SK-N-SH treated with all-trans-retinoic acid at 6 μM for 48 hours (cell line): ENCODE data around the gene UBE2L6.

Source experiments
- ATAC-seq: fragments of 200-7000 bp; cut with Tn5 transposase; 3 replicates; pipeline ENCODE4 v1.9.1; 2020; ENCODE audit warnings: mild to moderate bottlenecking, moderate library complexity
- CREB5 ChIP-seq: fragments of 250-450 bp; sonication (Bioruptor Pico); IDR thresholded peaks from 2 replicates; pipeline ENCODE4 v1.5.1; 2020; ENCODE audit warnings: low read depth, mild to moderate bottlenecking, moderate library complexity
- CSDC2 ChIP-seq: fragments of 250-450 bp; sonication (Bioruptor Pico); IDR thresholded peaks from 2 replicates; pipeline ENCODE4 v1.5.0; 2020; ENCODE audit warnings: mild to moderate bottlenecking, moderate library complexity
- CSRNP3 ChIP-seq: fragments of 250-450 bp; sonication (Bioruptor Pico); IDR thresholded peaks from 2 replicates; pipeline ENCODE4 v1.5.1; 2021; ENCODE audit warnings: mild to moderate bottlenecking, moderate library complexity
- ESRRG ChIP-seq: fragments of 250-450 bp; sonication (Bioruptor Pico); IDR thresholded peaks from 2 replicates; pipeline ENCODE4 v1.6.1; 2021; ENCODE audit warnings: mild to moderate bottlenecking
- GLIS3 ChIP-seq: fragments of 250-450 bp; sonication (Bioruptor Pico); IDR thresholded peaks from 2 replicates; pipeline ENCODE4 v1.5.0; 2020; ENCODE audit warnings: mild to moderate bottlenecking, moderate library complexity
- PATZ1 ChIP-seq: fragments of 250-450 bp; sonication (Bioruptor Pico); IDR thresholded peaks from 2 replicates; pipeline ENCODE4 v1.8.0; 2020; ENCODE audit warnings: mild to moderate bottlenecking, moderate library complexity, borderline replicate concordance
- POU6F1 ChIP-seq: fragments of 250-450 bp; sonication (Bioruptor Pico); IDR thresholded peaks from 2 replicates; pipeline ENCODE4 v1.8.0; 2021; ENCODE audit warnings: low read depth, mild to moderate bottlenecking, moderate library complexity, borderline replicate concordance
- PPARA ChIP-seq: fragments of 250-450 bp; sonication (Bioruptor Pico); IDR thresholded peaks from 2 replicates; pipeline ENCODE4 v1.5.0; 2020; ENCODE audit warnings: mild to moderate bottlenecking, borderline replicate concordance
- RARB ChIP-seq: fragments of 250-450 bp; sonication (Bioruptor Pico); IDR thresholded peaks from 2 replicates; pipeline ENCODE4 v1.8.0; 2021; ENCODE audit warnings: mild to moderate bottlenecking, moderate library complexity
- SNAI2 ChIP-seq: fragments of 250-450 bp; sonication (Bioruptor Pico); IDR thresholded peaks from 2 replicates; pipeline ENCODE4 v1.5.0; 2020; ENCODE audit warnings: mild to moderate bottlenecking, moderate library complexity
- TCF4 ChIP-seq: fragments of 250-450 bp; sonication (Bioruptor Pico); IDR thresholded peaks from 2 replicates; pipeline ENCODE4 v1.8.0; 2021; ENCODE audit warnings: mild to moderate bottlenecking, moderate library complexity, borderline replicate concordance
- TOX ChIP-seq: fragments of 250-450 bp; sonication (Bioruptor Pico); IDR thresholded peaks from 2 replicates; pipeline ENCODE4 v1.8.0; 2021; ENCODE audit warnings: mild to moderate bottlenecking, moderate library complexity, borderline replicate concordance
- TSHZ2 ChIP-seq: fragments of 250-450 bp; sonication (Bioruptor Pico); IDR thresholded peaks from 2 replicates; pipeline ENCODE4 v1.5.0; 2020; ENCODE audit warnings: mild to moderate bottlenecking, moderate library complexity
- ZC3H10 ChIP-seq: fragments of 250-450 bp; sonication (Bioruptor Pico); IDR thresholded peaks from 2 replicates; pipeline ENCODE4 v1.5.1; 2021; ENCODE audit warnings: mild to moderate bottlenecking, moderate library complexity
- ZFP3 ChIP-seq: fragments of 250-450 bp; sonication (Bioruptor Pico); IDR thresholded peaks from 2 replicates; pipeline ENCODE4 v1.5.0; 2020; ENCODE audit warnings: mild to moderate bottlenecking, moderate library complexity
- ZNF565 ChIP-seq: fragments of 450-650 bp; formaldehyde crosslinking; conservative IDR thresholded peaks from 2 replicates; pipeline ENCODE4 v1.5.0; 2020; ENCODE audit warnings: low read depth, mild to moderate bottlenecking, moderate library complexity
- ZNF70 ChIP-seq: fragments of 450-650 bp; formaldehyde crosslinking; IDR thresholded peaks from 2 replicates; pipeline ENCODE4 v1.5.0; 2020; ENCODE audit warnings: mild to moderate bottlenecking, moderate library complexity
- ZNF8 ChIP-seq: fragments of 450-650 bp; formaldehyde crosslinking; IDR thresholded peaks from 2 replicates; pipeline ENCODE4 v1.5.0; 2020; ENCODE audit warnings: mild to moderate bottlenecking, moderate library complexity

Gene UBE2L6

GRCh38 chr11:57549983-57550382, 17.5 kb downstream of the UBE2L6 start:
- ATAC-seq, result no peak
- TF ChIP-seq CSDC2 (CRISPR knock-in tag) (no peak), ZNF8 (CRISPR knock-in tag) (no peak), TOX (no peak), PATZ1 (no peak), GLIS3 (no peak), CSRNP3 (CRISPR knock-in tag) (no peak)

- TF ChIP-seq SNAI2 (CRISPR knock-in tag) (no peak), TOX (no peak), ESRRG (CRISPR knock-in tag) (no peak), PPARA (CRISPR knock-in tag) (no peak), ZNF70 (no peak), ZNF565 (no peak), TCF4 (CRISPR knock-in tag) (no peak), ZC3H10 (CRISPR knock-in tag) (no peak), CSDC2 (CRISPR knock-in tag) (no peak), CSRNP3 (CRISPR knock-in tag) (no peak), POU6F1 (CRISPR knock-in tag) (no peak), ZFP3 (CRISPR knock-in tag) (no peak), CREB5 (no peak), ZNF8 (CRISPR knock-in tag) (no peak)
- TF ChIP-seq, all 23 proteins: peak for 0
- no peak for ATAC-seq
Measured at GRCh38 chr11:57547854-57548377, 19.6 kb downstream of the UBE2L6 start.

- ATAC-seq, result peak; percentile 77
- no peak for TF ChIP-seq RARB
- TF ChIP-seq TSHZ2 (CRISPR knock-in tag), result no peak
- no peak for TF ChIP-seq PATZ1
Measured at GRCh38 chr11:57546869-57547475, 20.5 kb downstream of the UBE2L6 start.
